Stimulated activated CD8-positive, alpha-beta memory T cell treated with anti-CD3 and anti-CD28 coated beads, Interleukin-7, amount 100 ng/mL, for 24 hours (primary cell): ENCODE measurements around the gene LMNTD2.

ENCODE experiments used
- DNase-seq: peaks from one replicate; pipeline ENCODE4 v3.0.0-alpha.2; 2020; ENCODE audit warnings: low read depth

The LMNTD2 gene

GRCh38 chr11:567011-567628 is 6.6 kb upstream of the LMNTD2 start:
- no peak for DNase-seq

- DNase-seq, result no peak
These were observed 5.5 kb upstream of the LMNTD2 start for GRCh38 chr11:565921-566509.

GRCh38 chr11:563812-564578 is 3.5 kb upstream of the LMNTD2 start:
- no peak for DNase-seq

GRCh38 chr11:563066-563811 is 2.7 kb upstream of the LMNTD2 start:
- DNase-seq, result no peak

GRCh38 chr11:562046-562645 is 1.6 kb upstream of the LMNTD2 start:
- no peak for DNase-seq

GRCh38 chr11:561148-562003 is 838 bp upstream of the LMNTD2 start:
- no peak for DNase-seq

- DNase-seq, result no peak
These were observed 730 bp downstream of the LMNTD2 start for GRCh38 chr11:559712-560304.

- no peak for DNase-seq
These were observed 1.4 kb downstream of the LMNTD2 start for GRCh38 chr11:559020-559620.

GRCh38 chr11:558503-558902 is 2.0 kb downstream of the LMNTD2 start:
- no peak for DNase-seq

GRCh38 chr11:557328-558132 is 3.0 kb downstream of the LMNTD2 start:
- no peak for DNase-seq

- no peak for DNase-seq
These were observed 3.8 kb downstream of the LMNTD2 start for GRCh38 chr11:556662-557256.

- no peak for DNase-seq
These were observed 4.5 kb downstream of the LMNTD2 start for GRCh38 chr11:555780-556661.

GRCh38 chr11:555227-555779 is 5.2 kb downstream of the LMNTD2 start:
- no peak for DNase-seq

GRCh38 chr11:554428-555226 is 5.9 kb downstream of the LMNTD2 start:
- DNase-seq, result no peak

- no peak for DNase-seq
These were observed 6.6 kb downstream of the LMNTD2 start for GRCh38 chr11:553988-554340.

- DNase-seq, result no peak
These were observed 7.2 kb downstream of the LMNTD2 start for GRCh38 chr11:553083-553987.
